ENCODE results near the gene FUS. TPM values are rescaled to one million over a fixed set of nuclear protein-coding genes. Genes with fewer than 3 reads are reported as not detected.

FUS gene
- total and polyA plus RNA-seq, 2 of the 13 experiments (the other 11 are each of a cell fraction or from before 2014, with no cell fraction given): 68.1 to 168 TPM

DNA sequence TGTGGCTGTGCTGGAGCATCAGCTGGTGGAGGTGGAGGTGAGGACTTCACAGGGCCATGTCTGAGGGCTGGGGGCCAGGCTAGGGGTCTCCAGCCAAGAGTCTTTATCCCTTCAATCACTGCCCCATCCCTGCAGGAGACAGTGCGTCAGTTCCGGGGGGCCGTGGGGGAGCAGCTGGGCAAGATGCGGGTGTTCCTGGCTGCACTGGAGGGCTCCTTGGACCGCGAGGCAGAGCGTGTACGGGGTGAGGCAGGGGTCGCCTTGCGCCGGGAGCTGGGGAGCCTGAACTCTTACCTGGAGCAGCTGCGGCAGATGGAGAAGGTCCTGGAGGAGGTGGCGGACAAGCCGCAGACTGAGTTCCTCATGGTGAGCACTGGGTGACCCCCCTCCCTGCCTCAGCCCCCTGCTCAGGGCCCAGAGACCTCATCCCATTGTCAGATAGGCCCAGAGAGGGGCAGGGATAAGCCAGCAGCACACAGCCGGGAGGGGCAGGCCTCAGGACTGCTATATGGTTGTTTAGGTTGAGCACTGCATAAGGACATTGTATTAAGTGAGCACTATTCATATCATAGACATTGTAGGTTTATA is 39.3 kb downstream of the FUS start:
- H3K4me3 ChIP-seq (replicated peaks in 1 of 3; ENCODE audit: insufficient read depth in 1 of 3, low read depth in 2 of 3, low read length in 3 of 3): no peak overlapping the region
- H3K27me3 ChIP-seq (ENCODE audit: control insufficient read depth in 1 of 2, insufficient read depth in 2 of 2, low read length in 2 of 2): peaks cover 22 to 67% of the 10 kb centered on the region in 2 experiments
- no peak overlapping the region for H3K9ac ChIP-seq (ENCODE audit: insufficient read depth, low read depth, low read length)
- no peak overlapping the region for H3K27ac ChIP-seq (ENCODE audit: extremely low read length, insufficient read depth, low read length)
- no peaks in the 10 kb centered on the region for H3K36me3 ChIP-seq (replicated peaks in 1 of 2; ENCODE audit: control insufficient read depth in 1 of 2, insufficient read depth in 2 of 2, low read length in 2 of 2)
- POLR2A ChIA-PET: no interaction called here
- no peak for DNase-seq (ENCODE audit: low spot score)
- H4K20me1 ChIP-seq (ENCODE audit: insufficient read depth, low read length): no peaks in the 10 kb centered on the region
- WGBS (ENCODE audit: low lambda C conversion rate): 37% methylated on average over 15 of the region's 15 CpGs
- no peaks in the 10 kb centered on the region for H3K9me3 ChIP-seq (ENCODE audit: low read length)
- intact Hi-C loops (cut with micrococcal nuclease; ENCODE audit: unreplicated experiment): no loop called here
- H3K79me2 ChIP-seq (ENCODE audit: insufficient read depth, low read length): no peaks in the 10 kb centered on the region
- in situ Hi-C loops (cut with HindIII; ENCODE audit: extremely low pct_ligation_motif_present, low pct_unique_long_range_greater_than_20kb): loop anchor here (25.0 kb wide), 2 partner anchors 218 to 643 kb away; partner anchors contain the start of genes COX6A2, ZNF267 and ZNF843
- no peak overlapping the region for H2AFZ ChIP-seq (ENCODE audit: low read length)
- TF ChIP-seq ZFP37 (CRISPR knock-in tag; IDR thresholded peaks at IDR 0.05; ENCODE audit: borderline replicate concordance): no peak
- no peak for TF ChIP-seq ZNF670 (CRISPR knock-in tag; IDR thresholded peaks at IDR 0.05; ENCODE audit: borderline replicate concordance)
- no peak for TF ChIP-seq PAF1 (CRISPR knock-in tag; IDR thresholded peaks at IDR 0.05)
- no peak for TF ChIP-seq PTBP1 (IDR thresholded peaks at IDR 0.05; ENCODE audit: low read depth, low read length, poor library complexity, severe bottlenecking)
- peak; percentile 68 for TF ChIP-seq ZNF768 (CRISPR knock-in tag; IDR thresholded peaks at IDR 0.05)
- BruUV-seq (replicated peaks): no TSS peak
- no peak overlapping the region for H3K4me2 ChIP-seq (ENCODE audit: low read depth, low read length)
- CTCF ChIA-PET (ENCODE audit: low intra/inter-chr PET ratio, low total read pairs): no interaction called here
- peaks cover 12% of the 10 kb centered on the region for H3K4me1 ChIP-seq (ENCODE audit: insufficient read depth, low read length)
- FAIRE-seq: no peak
- ATAC-seq: no peak

GRCh38 chr16:31221357-31222160 is 41.6 kb downstream of the FUS start:
- no peak for TF ChIP-seq POLR2G (IDR thresholded peaks at IDR 0.05; ENCODE audit: low read depth, low read length)
- no peak for TF ChIP-seq HNF4G (IDR thresholded peaks at IDR 0.05; ENCODE audit: borderline replicate concordance, low read depth, low read length)
- no peak for TF ChIP-seq HNF4G (CRISPR knock-in tag; IDR thresholded peaks at IDR 0.05; ENCODE audit: borderline replicate concordance, low read depth)
- peak; percentile 98 for TF ChIP-seq THAP7 (CRISPR knock-in tag; IDR thresholded peaks at IDR 0.05)
- no peak for TF ChIP-seq ZBTB3 (CRISPR knock-in tag; IDR thresholded peaks at IDR 0.05; ENCODE audit: borderline replicate concordance, low read depth)
- TF ChIP-seq NR3C1 (CRISPR knock-in tag; IDR thresholded peaks at IDR 0.05): no peak
- FAIRE-seq (no peak), ATAC-seq (no peak), DNase-seq (ENCODE audit: low spot score) (no peak)
- H3K9me3 ChIP-seq (ENCODE audit: low read length): no peaks in the 10 kb centered on the region
- no peaks in the 10 kb centered on the region for H3K36me3 ChIP-seq (replicated peaks in 1 of 2; ENCODE audit: control insufficient read depth in 1 of 2, insufficient read depth in 2 of 2, low read length in 2 of 2)
- peaks cover 13 to 46% of the 10 kb centered on the region in 2 experiments; a peak in 4 of 5 replicates for H3K27me3 ChIP-seq (ENCODE audit: control insufficient read depth in 1 of 2, insufficient read depth in 2 of 2, low read length in 2 of 2)
- no peak overlapping the region for H3K4me2 ChIP-seq (ENCODE audit: low read depth, low read length)
- ChIA-PET POLR2A (interaction anchor here (0.6 to 0.7 kb wide), 2 partner anchors 38 to 286 kb away, joined by 3 to 4 read pairs; no protein-coding TSS in a partner anchor), CTCF (ENCODE audit: low intra/inter-chr PET ratio, low total read pairs) (no interaction called here)
- H2AFZ ChIP-seq (ENCODE audit: low read length): no peak overlapping the region
- no peaks in the 10 kb centered on the region for H3K4me1 ChIP-seq (ENCODE audit: insufficient read depth, low read length)
- in situ Hi-C loops (cut with HindIII; ENCODE audit: extremely low pct_ligation_motif_present, low pct_unique_long_range_greater_than_20kb): loop anchor here (25.0 kb wide), 2 partner anchors 216 to 641 kb away; partner anchors contain the start of genes COX6A2, ZNF267 and ZNF843
- intact Hi-C loops (cut with micrococcal nuclease; ENCODE audit: unreplicated experiment): no loop called here
- BruUV-seq (replicated peaks): no TSS peak
- H3K9ac ChIP-seq (ENCODE audit: insufficient read depth, low read depth, low read length): no peak overlapping the region
- no peaks in the 10 kb centered on the region for H4K20me1 ChIP-seq (ENCODE audit: insufficient read depth, low read length)
- no peak overlapping the region for H3K4me3 ChIP-seq (replicated peaks in 1 of 3; ENCODE audit: insufficient read depth in 1 of 3, low read depth in 2 of 3, low read length in 3 of 3)
- H3K79me2 ChIP-seq (ENCODE audit: insufficient read depth, low read length): no peaks in the 10 kb centered on the region
- WGBS (ENCODE audit: low lambda C conversion rate): 24% methylated on average over 12 of the region's 12 CpGs
- no peak overlapping the region for H3K27ac ChIP-seq (ENCODE audit: extremely low read length, insufficient read depth, low read length)

Data from HepG2 (cell line).